IPS-NIHi7 (cell line): ENCODE data around the gene CABLES2.

ENCODE experiments used
- DNase-seq: peaks from one replicate; pipeline ENCODE4 v3.0.0; 2012; ENCODE audit warnings: mixed read lengths; ENCODE audit errors: extremely low spot score

Gene CABLES2

GRCh38 chr20:62418709-62419487 is 11.8 kb upstream of the CABLES2 start:
- no peak for DNase-seq

DNA sequence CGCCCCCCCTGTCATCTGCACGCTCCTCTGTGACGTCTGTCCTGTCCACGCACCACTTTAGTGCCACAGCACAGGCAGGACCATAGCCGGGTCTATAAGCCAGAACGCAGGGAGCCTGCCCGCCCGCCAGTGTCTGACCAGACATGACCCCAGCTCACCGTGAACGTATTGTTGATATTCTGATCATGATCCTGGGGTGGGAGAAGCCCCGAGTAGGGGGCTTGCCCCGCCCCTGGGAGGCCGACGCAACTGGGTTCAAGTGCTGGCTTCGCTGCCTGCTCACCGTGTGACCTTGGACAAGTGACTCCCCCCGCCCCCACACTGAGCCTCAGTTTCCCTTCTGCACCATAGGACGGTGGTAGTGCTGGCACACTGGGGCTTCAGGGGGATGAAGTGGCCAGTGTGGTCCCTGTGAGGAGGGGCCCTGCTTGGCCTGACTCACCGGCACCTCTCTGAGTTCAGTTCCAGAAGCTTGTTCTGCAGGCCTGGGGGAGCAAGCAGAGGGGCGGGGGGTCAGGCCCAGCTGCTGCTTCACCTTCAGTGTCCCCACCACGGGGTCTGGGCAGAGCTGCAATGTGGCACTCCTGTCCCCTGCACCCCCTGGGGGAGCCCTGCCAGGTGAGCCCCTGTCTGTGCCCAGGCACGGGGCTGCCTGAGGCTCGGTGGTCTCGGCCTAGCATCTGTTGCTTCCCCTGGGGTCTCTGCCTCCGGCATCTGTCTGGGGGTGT is 11.1 kb upstream of the CABLES2 start:
- no peak for DNase-seq

- DNase-seq, result no peak
Observed at GRCh38 chr20:62416651-62417637, 9.9 kb upstream of the CABLES2 start.

- no peak for DNase-seq
Observed at GRCh38 chr20:62415354-62416111, 8.4 kb upstream of the CABLES2 start.

- peak; percentile 51 for DNase-seq
Observed at GRCh38 chr20:62413896-62414481, 6.9 kb upstream of the CABLES2 start.

GRCh38 chr20:62413025-62413570 is 6.0 kb upstream of the CABLES2 start:
- DNase-seq, result no peak

- DNase-seq, result no peak
Observed at GRCh38 chr20:62412194-62413024, 5.3 kb upstream of the CABLES2 start.

GRCh38 chr20:62411479-62412193 is 4.6 kb upstream of the CABLES2 start:
- DNase-seq, result no peak

GRCh38 chr20:62410746-62411478 is 3.8 kb upstream of the CABLES2 start:
- DNase-seq, result no peak

DNA sequence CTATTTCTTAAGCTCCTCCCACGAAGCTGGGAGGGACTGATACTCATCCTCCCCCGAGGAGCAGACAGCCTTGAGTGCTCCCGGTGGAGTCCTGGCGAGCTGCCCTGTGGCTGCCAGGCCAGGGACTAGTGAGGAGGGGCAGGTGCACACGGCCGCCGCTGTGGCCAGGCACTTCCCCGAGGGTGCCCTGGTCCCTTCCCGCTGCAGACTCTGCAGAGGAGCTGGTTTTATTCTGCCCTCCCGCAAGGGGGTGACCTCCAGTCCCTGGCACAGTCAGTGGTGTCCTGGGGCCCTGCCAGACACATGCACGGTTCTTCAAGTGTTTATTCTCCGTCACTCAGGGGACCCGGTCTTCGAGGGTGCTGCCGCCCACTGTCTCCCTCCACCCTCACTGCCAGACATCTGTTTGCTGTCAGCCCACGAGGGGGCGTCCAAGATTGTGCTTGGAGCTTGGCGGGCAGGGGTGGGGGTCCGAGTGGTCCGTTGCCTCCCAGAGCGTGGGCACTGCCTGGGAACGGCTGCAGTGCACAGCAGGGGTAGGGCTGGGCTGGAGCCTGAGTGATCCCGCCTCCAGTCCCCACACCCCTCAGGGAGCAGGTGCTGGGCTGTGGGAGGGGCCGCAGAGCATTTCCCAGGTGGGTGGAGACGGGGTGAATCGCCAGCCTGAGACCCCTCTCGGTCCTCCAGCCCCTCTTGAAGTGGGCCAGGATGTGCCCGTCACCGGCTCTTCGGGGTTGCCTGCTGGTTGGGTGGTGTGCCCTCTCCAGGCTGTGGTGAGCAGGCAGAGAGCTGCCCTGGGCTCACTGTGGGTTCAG is 3.1 kb upstream of the CABLES2 start:
- DNase-seq, result peak; percentile 83

DNA sequence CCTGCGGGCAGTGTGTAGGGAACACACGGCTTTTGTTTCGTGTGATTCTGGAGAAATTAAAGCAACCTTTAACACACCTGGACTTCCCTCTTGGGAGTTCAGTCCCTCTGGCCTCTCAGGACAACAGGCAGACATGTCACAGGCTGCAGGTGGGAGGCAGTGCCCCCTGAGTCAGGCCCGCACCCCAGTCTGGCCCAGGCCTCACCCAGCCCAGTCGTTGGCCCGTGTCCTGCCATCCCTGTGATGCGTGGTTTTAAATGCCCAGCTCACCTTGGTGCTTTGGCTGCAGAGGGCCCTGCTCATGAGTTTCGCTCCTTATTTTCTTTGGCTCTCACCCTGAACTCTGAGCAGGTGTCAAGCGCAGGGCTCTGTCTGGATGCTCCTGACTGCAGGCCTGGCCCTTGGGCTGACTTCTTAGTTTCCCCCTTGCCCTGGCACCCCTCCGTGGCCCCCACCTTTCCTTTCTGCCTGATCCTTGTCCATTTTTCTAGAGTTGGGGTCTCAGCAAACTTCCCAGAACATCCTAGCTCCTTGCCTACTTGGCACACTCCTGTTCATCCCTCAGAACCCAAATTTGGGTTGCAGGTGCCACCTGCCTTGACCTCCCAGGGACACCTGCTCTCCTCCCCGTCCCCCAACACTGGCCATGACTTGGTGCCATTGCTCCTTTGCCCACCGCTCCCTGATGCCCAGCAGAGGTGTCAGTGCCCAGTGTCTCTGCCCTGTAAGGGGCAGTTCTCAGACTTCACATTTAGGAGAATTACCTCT is 2.2 kb upstream of the CABLES2 start:
- no peak for DNase-seq

DNA sequence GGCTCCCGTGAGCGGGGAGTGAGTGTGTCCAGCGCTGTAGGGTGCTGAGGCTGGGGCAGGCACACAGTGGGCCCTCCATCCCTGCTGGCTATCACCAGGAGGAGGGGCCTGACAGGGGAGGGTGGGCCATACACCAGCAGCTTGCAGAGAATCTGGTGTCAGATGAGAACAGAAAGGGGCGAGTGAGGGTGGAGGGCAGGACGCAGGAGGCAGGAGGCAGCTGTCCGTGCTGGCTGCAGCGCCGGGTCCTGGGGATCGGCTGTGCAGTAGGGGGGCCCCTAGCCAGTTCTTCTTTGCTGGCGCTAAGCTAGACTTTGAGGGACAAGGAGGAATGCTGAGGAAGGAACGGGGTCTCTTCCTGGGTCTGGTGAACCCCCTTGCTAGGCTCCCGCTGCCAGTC is 1.6 kb upstream of the CABLES2 start:
- DNase-seq, result no peak

- DNase-seq, result no peak
Observed at GRCh38 chr20:62408055-62408454, 970 bp upstream of the CABLES2 start.

DNA sequence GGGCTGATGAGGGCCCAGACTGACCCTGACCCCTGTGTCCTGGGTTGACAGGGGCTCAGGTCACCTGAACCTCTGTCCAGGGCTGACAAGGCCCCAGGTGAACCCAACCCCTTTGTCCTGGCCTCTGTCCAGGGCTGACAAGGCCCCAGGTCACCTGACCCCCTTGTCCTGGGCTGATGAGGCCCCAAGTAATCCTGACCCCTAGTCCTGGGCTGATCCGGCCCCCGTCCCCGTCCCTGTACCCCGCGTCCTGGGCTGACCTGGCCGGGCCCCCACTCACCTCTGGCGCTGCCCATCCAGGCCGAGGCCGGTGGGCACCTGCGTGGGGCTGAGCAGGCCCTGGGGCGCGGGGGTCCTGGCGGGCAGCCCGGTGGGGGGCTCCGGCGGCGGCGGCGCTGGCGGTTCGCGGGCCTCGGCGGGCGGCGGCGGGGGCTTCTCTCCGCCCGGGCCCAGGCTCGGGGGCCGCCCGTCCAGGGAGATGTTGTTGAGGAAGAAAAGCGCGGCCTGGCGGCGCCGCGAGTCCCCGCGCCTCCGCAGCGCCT is 379 bp downstream of the CABLES2 start:
- no peak for DNase-seq

DNA sequence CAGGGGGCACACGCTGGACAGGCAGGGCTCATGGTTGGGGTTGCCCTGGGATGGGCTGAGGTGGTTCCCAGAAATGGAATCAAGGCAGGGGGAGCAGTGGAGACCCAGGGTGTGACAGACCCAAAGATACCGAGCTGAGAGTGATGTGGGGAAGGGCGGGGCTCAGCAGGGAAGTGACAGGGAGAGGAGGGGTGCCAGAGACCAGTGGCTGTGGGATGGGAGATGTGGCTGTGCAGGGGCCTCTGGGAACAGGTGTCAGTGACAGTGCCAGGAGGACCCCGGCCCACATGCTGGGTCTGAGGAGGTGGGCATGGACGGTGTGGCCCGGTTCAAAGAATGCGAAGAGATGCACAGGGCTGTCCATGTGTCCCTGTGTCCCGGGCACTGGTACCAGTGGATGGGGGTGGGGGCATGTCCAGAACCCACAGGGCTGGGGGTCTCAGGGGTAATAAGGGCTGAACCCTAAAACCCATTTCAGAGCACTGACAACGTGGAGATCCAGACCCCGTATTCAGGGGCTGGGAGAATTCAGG is 1.0 kb downstream of the CABLES2 start:
- no peak for DNase-seq
